Esophagus mucosa (tissue), 1 donor: ENCODE data around the gene CEP112. TPM values are rescaled to one million over a fixed set of nuclear protein-coding genes. Genes with fewer than 3 reads are reported as not detected.
"Not testable (repeated sequence)": the region's sequence is repeated elsewhere in the genome, so short reads cannot be mapped to it uniquely, and the experiment has no call there.

Experiments
- ATAC-seq: fragments of 200-7000 bp; cut with Tn5 transposase; one replicate; pipeline ENCODE4 v1.9.1; 2020
- total RNA-seq: library from RNA; stranded (reverse); gene quantifications from one replicate; pipeline ENCODE4 v1.2.4, GENCODE V29; 2023
- donor health status: DM: yes; HTN: yes; CAD: no.

The CEP112 gene
- total RNA-seq, 1 donor from 2014 or later = 3.7 TPM

DNA sequence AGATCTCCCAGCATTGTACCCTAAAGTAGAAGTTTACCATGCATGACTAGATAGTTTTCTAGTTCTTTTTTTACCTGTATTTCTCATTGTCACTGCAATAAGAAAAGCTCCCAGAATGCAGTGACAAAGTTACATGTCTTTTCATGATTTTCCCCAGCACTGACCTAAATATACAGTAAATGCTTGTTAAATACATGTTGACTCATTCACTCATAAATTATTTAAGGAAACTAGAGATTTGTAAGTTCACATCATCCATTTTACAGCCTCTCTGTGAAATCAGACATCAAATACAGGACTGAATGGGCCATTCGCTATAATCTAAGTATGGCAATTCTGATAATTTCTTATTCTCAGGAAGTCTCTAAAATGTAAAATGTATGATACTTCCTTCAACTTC lies 371.6 kb downstream of the CEP112 start:
- no peak for ATAC-seq

DNA sequence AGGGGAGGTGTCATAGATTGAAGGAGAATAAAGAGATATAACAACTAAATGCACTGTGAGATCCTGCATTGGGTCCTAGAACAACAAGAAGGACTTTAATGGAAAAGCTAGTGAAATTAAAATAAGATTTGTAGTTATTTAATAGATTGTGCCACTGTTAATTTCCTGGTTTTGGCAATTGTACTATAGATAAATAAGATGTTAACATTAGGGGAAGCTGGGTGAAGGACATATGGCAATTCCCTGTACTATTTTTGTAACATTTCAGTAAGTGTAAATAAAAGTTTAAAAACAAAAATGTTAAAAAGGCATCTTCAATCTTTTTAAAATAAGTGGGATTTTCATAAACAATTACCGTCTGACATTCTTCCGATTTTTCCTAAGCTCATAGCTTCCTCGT lies 372.1 kb downstream of the CEP112 start:
- no peak for ATAC-seq

DNA sequence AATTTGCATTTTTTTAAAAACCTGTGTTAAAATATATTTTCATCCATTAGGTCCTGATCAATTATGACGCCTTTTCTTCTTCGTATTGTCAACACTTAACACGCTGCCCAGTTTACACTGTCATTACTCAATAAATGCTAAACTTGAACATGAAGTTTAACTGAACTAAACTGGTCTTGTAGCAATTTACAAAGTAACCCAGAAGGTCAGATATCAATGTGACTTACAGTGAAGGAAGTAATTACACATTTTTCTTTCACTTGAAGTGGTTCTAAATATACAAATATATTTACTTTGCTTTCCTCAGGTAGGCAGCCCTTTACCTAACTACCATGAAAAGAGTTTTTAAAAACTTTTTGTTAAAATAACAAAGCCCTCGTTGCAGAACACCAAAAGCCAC lies 374.0 kb downstream of the CEP112 start:
- no peak for ATAC-seq

DNA sequence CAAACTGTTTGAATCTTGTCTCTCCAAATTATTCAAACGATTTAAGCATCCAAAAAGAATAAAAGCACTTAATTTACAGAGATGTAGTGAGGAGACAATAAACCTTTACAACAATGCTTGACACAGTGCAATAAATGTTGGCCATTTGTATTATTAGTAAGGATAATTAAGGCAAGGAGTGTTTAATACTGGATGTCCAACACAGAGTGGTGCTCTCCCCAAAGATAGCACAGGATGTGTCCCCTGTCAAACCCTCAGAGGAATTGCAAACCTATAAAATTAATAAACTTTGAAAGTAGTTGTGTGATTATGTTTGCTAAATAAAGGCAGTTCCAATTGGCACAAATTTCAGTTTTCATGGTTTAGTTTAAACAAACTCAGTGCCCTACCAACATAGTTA lies 377.5 kb downstream of the CEP112 start:
- no peak for ATAC-seq

DNA sequence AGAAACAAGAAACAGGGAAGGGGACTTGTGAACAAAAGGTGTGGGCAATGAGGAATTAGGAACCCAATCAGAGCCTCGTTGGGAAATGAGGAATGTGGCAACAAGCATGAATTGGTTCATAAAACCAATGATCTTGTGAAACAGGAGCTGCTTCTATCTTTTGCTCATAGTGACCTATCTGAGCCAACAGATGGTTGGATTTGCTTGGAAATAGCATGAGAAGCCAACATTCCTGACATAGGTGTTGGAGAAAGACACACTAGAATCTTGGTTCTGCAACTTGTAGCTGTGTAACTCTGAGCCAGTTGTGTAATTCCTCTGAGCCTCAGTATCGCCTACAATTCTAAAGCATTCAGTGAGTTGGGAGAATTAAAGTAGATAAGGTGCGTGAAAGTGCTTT lies 378.6 kb downstream of the CEP112 start:
- ATAC-seq = no peak

DNA sequence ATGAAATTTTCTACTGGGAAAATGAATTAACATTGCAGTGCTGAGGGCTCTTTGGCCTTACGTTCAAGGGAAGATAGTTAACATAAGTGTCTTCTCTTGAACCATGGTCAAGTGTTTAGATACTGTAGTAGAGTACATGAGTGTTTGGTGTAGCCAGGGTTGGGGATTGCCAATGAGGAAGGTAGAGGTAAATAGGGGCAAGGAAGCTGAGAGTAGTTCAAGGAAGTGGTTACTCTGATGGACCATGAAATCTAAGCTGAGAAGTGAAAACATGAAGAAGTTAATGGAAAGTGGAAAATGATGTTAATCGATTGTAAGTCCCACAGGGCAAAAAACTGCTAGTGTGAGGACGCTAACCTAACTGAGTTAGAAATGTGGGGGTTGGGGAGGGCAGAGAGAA lies 380.9 kb downstream of the CEP112 start:
- no peak for ATAC-seq

DNA sequence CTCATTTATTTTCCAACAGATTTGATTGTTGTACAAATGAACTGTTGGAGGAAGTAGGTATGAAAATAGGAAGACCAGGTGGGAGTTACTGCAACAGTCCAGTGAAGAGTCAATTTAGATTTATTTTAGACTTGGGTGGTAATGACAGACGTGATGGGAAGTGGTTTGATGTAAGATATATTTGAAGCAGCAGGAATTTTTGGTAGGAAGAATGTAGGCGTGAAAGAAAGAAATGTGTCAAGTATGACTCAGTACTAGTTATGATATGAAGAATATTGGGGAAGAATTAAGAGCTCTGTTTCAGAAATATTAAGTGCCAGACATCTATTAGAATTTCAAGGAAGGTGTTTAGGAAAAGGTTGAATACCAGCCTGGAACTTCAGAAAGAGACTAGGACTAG lies 382.6 kb downstream of the CEP112 start:
- no peak for ATAC-seq

DNA sequence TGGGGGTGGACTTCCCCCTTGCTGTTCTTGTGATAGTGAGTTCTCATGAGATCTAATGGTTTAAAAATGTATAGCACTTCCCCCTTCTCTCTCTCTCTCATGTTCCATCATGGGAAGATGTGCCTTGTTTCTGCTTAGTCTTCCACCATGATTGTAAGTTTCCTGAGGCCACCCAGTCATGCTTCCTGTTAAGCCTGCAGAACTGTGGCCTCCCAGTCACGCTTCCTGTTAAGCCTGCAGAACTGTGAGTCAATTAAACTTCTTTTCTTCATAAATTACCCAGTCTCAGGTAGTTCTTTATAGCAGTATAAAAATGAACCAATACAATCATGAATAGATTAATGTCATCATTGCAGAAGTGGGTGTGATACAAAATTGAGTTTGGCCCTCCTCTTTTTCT lies 383.4 kb downstream of the CEP112 start:
- ATAC-seq = not testable (repeated sequence)

DNA sequence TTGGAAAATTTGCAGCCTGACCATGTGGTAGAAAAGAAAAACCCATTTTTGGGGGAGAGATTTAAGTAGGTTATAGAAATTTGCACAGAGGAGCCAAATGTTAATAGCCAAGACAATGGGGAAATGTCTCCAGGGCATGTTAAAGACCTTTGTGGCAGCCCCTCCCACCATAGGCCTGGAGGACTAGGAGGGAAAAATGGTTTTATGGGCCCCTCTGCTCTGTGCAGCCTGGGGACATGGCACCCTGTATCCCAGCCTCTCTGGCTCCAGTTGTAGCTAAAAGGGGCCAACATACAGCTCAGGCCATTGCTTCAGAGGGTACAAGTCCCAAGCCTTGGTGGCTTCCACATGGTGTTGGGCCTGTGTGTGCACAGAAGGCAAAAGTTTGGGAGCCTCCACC lies 384.6 kb downstream of the CEP112 start:
- no peak for ATAC-seq

DNA sequence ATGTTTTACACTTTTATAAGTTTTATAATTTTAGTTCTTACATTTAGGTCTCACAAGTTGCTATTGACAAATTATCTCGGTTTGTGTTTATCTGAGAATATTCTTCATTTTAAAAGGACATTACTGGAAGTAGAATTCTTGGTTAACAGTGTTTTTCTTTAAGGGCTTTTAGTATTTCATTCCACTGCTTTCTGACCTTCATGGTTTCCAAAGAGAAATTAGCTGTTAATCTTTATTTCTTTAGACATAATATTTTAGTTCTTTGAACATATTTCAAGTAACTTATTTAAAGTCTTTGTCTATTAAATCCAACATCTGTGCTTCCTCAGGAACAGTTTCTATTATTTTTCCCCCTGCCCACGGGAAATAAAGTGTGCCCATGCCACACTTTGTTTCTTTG lies 390.4 kb downstream of the CEP112 start:
- no peak for ATAC-seq

DNA sequence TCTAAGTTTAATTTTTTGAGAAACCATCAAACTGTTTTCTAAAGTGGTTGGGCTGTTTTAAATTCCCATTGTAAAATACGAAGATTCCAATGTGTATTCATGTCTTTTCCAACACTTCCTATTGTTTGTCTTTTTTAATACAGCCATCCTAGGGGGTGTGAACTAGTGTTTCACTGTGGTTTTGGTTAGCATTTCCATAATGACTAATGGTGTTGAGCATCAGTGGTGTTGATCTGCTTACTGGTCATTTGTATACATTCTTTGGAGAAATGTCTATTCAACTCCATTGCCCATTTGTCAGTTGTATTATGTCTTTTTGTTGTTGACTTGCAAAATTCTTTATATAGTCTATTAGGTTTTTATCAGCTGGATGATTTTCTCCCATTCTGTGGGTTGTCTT lies 391.3 kb downstream of the CEP112 start:
- no peak for ATAC-seq

DNA sequence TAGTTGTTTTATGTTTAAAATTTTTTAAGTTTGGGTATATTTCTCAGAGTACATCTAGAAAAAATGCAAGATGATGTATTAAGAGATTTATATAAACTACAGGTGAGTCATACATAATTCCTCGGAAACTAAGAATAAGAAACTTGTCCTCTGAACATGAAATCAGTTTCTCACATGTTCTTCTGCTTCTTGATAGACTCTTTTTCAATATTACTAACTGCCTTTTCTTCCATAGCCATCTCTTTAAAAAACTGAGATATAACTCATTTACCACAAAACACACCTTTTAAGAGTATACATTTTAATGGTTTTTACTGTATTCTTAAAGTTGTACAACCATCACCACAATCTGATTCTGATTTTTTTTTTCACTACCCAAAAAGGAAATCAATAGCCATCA lies 392.1 kb downstream of the CEP112 start:
- no peak for ATAC-seq

DNA sequence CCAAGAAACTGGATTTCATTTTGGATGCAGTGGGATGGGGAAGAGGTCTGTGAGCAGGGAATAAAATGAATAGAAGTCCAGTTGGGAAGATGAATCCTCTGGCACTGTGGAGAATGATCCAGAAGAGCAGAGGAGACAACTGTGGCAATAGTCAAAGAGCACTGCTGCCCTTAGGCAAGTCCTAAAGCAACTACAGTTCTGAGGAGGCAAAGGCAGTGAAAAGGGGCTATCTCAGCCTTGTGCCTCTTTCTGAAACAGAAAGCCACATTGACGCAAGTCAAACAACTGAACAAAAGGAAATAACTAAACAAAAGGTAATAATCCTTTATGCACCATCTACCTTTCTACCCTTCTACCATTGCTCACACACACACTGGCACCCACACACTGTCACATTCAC lies 392.5 kb downstream of the CEP112 start:
- ATAC-seq = no peak

DNA sequence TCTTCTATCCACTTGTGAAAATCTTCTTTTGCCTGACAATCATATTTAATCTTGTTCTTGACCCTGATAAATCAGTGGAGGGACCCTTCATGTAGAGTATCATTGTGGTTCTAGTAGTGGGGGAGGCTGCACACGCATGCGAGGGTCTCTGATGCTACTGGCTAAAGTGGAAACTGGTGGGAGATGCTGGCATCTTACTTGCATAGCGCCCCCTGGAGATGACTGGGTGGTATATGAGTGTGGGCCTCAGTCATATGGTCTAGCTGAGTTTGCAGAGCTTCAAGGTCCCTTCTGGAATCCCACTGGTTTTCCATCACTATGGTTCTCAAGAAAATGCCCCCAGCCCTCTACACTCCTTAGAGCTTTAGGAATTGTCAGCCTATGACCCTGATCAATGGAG lies 394.1 kb downstream of the CEP112 start:
- ATAC-seq = no peak

DNA sequence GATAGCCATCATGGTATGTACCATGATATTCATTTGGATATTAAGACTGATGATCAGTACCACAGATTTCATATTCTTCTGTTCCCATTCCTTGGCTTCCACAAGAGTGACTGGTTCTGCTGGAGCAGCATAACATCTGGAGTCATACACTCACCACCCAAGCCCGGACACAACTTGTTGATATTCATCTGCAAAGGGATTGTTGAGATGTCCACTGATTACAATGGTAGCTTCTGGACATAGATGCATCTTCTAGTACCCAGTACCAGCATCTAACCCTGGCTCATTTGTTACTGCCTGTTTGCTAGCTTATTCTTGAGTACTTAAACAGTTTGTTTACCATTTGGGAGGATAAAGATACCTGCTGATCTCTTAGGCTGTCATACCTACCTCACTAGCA lies 394.8 kb downstream of the CEP112 start:
- ATAC-seq = no peak

DNA sequence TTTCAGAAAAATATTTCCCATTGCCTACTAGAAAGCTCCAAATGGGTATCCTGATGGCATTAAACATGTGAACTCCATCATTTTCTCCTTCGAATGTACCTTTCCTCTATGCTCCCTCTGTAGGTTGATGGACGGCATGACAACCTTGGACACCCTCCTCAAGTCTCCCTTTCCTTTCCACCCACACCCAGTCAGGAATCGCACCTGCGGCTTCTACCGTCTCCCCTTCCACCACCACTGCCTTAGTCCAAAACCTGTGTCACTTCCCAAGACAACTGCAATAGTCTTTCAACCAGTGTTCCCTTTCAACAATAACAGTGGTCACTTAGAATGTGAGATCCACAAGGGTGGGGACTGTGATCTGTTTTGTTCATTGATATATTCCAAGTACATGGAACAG lies 397.4 kb downstream of the CEP112 start:
- no peak for ATAC-seq

DNA sequence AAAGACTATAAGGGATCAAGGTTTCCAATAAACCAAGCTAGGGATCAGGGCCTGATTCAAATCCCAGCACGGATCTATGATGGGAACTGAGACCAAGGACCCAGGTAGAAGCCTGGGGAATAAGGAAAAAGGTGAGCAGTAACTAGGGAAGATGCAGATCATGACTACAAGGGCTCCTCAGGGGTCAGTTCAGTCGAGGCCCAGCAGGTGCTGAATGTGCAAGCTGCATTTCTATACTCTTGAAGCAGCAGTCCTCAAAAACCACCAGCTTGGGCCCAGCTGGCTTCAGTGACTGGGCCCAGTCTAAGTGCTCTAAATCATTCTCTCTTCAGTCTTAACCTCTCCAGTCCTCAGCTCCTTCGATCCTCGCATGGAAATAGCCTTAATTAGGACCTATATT lies 401.7 kb downstream of the CEP112 start:
- no peak for ATAC-seq

DNA sequence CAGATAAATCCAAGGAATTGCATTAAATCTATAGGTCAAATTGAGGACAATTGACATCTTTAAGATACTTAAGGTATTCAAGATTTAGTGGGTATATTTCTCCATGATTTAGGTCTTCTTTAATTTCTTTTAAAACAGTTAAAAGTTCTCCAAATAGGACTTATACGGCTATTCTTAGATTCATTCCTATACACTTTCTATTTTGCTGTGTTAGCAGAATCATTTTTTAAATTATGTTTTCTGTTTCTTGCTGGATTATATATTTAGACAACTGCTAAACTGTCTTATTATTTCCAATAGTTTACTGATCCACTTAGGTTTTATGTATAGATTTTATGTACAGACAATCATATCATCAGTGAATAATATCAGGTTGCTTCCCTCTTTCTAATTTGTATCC lies 404.4 kb downstream of the CEP112 start:
- no peak for ATAC-seq

DNA sequence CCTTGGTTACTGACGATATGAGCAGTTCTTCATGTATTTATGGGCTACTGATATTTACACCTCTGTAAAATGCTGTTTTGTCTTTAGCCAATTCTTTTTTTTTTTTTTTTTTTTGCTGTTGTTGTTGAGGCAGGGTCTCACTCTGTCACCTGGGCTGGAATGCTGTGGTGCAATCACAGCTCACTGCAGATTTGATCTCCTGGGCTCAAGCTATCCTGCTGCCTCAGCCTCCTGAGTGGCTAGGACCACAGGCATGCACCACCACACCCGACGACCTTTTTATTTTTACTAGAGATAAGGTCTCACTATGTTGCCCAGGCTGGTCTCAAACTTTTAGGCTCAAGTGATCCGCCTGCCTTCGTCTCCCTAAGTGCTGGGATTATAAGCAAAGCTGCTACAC lies 405.5 kb downstream of the CEP112 start:
- ATAC-seq = no peak

DNA sequence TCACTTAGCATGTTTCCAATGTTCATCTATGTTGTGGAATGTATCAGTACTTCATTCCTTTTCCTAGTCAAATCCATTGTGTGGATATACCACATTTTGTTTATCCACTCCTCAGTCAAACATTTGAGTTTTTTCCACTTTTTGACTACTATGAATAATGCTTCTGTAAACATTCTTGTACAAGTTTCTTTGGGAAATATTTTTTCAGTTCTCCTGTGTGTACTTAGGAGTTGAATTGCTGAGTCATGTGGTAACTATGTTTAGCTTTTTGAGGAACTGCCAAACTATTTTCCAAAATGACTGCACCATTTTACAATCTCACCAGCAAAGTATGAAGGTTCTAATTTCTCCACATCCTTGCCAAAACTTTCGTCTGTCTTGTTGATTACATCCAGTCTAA lies 406.8 kb downstream of the CEP112 start:
- peak; percentile 38 for ATAC-seq

DNA sequence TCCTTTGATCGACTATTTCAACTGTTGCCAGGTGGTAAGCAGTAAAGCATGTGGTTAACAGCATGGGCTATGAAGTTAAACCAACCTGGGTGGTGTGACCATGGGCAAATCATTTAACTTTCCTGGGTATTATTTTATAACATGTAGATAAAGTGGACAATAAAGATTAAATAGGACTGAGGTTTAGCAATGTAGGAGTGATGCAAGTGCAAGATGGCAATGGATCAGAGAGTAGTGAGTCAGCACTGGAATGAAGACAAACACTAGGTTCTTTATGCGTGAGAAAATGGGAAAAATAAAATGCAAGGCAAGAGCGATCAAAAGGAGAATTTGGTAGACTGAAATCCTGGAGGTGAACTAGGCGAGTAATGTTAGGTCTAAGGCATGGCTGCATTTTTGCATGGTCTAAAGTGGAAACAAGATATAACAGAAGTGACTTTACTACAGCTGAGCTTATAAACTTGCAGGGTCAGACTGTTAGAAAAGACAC lies 408.0 kb downstream of the CEP112 start:
- peak; percentile 66 for ATAC-seq

DNA sequence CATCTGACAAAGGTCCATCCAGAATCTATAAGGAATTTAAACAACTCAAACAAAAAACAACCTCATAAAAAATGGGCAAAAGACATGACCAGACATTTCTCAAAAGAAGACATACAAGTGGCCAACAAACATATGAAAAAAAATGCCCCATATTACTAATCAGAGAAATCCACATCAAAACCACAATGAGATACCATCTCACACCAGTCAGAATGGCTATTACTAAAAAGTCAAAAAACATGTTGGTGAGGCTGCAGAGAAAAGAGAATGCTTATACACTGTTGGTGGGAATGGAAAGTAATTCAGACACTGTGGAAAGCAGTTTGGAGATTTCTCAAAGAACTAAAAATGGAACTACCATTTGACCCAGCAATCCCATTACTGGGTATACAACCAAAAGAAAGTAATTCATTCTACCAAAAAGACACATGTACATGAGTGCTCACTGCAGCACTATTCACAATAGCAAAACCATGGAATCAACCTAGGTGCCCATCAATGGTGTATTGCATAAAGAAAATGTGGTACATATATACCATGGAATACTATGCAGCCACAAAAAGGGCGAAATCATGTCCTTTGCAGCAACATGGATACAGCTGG lies 409.7 kb downstream of the CEP112 start:
- ATAC-seq = not testable (repeated sequence)

DNA sequence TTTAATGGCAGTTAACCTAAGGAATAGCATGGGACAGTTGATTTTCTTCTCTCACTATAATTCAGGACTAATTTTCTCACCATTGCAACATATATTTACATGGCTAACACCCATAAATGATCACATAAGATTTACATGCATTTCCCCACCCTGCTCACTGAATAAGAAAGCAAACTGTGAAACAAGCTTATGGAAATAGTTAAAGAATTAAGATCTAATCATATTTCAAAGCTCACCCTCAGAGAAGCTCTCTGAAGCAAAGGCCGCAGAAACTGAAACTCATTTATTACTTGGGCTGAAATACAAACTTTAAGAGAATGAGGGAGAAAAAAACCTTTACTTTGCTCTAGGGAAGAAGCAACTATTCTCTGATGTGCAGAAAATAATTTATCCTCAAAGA lies 411.8 kb downstream of the CEP112 start:
- ATAC-seq = no peak

DNA sequence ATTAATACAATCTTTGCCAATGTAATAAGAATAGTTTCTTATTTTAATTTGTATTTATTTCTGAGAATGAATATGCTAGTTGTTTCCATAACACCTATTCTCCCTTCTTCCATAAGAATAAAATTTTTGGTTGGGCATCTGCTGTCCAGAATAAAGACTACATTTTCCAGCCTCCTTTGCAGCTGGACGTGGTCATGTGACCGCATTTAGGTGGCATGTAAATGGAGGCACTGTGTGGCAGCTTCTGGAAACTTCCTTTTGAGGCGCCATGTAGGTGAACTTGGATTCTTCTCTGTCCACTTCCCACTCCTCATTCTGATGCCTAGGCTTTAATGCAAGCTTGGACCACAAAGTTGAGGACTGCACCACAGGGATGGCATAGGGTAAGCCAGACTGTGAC lies 415.0 kb downstream of the CEP112 start:
- ATAC-seq = no peak

DNA sequence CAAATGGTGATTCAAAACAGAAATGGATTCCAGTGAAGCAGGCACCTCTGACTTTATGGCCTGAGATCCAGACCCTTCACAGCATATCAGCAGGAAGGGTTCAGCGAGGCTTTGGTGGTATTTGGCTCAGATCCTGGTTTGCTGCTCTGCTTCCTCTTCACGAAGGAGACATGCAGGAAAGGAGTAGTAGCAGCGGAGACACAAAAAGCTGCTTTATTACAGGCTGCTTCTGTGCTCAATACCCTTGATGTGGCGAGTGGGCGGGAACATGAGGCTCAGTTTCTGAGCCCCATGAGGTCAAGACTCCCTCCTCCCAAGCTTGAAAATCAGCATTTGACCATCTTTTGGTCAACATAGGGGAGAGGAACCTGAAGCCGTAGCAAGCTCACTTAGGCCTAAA lies 417.1 kb downstream of the CEP112 start:
- no peak for ATAC-seq
